ENCODE results near the gene KIRREL3.

KIRREL3 gene

DNA sequence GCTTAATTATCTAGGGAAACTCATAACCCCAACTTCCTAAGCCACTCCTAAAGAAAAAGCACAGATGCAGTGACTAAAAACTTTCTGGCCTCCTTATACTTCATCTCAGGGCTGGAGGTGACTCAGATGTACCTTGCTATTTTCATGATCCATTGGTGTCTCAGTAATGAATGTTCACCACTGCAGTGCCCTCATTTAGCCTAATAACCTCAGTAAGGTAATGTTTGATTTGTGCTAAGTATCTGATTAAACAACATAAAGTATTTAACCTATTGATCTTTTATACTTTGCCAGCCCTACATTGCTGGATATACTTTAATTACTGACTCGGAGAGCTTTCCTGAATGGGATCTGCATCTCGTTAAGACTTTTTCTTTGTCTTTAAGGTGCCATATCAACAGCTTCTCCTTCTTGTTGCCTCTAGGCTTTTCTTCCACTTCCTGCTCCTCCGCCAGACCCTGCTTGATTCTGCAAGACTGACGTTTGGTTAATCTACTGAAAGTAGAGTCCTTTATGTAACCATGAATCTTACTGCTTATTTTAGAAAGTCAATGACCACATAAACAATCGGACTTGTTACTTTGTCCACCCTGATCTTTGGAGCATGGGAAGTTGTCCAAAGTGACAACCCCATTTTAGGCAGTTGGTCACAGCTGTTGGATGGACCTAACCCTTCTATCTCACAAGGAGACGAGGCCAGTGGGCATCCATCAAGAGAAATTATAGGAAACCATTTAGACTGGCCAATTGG, 342.1 kb downstream of the KIRREL3 start:
- no peak for DNase-seq

DNA sequence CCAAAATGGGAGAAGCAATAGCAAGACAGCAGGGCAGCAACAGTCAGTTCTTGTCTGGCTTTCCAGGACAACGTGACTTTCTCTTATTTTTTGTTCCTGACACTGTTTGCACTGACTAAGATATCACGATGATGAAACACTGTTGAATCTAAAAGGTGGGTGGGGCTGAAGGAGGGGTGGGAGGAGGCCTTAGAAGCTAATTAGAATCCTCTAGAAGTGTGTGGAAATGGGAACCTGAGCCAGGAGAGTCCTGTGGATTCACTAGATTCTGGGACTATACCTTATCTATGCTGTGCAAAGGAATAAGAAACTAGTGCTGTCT, 344.8 kb downstream of the KIRREL3 start:
- DNase-seq, result no peak

DNA sequence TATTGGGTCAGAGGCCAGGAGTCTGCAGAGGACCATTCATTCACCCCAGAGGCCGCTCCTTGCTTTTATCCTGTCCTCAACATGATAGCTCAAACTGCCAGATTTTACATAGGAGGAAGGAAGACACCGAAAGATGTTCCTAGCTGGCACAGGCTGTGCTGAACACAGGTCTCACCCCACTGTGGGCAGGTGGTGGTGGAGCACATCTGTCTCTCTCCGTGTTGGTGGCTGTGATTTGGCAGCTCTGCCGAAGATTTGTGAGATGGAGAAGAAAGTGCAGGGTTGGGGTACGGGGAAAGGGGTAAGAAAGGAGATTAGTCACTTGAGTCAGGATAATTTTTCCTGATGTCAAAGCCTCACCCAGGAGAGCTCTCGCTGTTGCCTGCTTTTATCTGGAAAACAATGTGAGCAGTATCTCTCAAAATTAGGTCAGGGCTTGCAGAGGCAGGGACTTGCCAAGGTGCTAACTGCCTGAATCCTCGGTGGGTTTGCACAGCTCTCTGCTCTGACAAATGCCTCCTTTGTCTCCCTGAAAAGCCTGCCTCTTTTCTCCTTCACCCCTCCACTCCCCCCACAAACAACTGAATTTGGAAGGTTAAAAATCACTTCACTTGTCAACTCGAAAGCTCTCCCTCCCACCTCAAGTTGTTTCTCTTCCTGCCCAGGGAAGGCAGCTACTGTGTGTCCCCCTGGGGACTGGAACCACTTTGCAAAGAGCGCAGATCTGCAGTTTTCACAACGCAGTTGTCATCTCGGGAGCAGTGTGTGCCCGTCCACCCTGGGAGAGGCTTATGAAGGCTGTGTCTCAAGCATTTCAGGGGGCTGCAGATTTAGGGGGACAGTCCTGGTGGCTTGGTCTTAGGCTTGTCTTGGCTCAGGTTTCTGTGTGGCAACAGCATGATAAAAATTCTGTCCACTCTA, 345.4 kb downstream of the KIRREL3 start:
- DNase-seq, result no peak

DNA sequence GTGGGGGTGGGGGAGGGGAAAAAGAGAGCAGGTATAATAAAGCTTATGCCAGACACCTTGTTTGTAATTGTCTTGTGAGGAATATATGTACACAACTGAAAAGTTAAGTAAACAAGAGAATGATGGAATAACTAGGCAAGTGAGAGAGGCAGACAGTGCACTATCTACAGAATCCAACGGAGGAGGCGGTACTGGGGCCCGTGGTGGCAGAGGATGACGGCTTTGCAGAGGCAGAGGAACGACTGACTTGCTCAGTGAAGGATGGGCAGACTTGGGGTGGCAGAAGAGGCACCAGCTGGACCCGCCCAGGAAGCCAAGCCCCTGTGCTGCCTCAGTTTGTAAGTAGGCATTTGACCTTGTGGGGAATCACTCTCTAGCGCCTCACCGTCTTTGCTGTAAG, 347.5 kb downstream of the KIRREL3 start:
- DNase-seq, result no peak

DNA sequence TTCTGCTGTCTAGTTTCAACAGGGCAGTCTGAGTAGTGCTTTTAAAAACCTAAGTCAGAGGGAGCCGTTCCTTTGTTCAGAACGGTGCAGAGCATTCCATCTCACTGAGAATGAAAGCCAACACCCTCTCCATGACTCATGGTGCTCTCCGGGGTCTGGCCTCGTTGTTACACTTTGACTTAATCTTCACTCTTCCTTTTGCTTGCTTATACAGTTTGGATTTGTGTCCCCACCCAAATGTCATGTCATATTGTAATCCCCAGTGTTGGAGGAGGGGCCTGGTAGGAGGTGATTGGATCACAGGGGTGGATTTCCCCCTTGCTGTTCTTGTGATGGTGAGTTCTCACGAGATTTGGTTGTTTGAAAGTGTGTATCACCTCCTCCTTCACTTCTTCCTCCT, 352.8 kb downstream of the KIRREL3 start:
- no peak for DNase-seq

DNA sequence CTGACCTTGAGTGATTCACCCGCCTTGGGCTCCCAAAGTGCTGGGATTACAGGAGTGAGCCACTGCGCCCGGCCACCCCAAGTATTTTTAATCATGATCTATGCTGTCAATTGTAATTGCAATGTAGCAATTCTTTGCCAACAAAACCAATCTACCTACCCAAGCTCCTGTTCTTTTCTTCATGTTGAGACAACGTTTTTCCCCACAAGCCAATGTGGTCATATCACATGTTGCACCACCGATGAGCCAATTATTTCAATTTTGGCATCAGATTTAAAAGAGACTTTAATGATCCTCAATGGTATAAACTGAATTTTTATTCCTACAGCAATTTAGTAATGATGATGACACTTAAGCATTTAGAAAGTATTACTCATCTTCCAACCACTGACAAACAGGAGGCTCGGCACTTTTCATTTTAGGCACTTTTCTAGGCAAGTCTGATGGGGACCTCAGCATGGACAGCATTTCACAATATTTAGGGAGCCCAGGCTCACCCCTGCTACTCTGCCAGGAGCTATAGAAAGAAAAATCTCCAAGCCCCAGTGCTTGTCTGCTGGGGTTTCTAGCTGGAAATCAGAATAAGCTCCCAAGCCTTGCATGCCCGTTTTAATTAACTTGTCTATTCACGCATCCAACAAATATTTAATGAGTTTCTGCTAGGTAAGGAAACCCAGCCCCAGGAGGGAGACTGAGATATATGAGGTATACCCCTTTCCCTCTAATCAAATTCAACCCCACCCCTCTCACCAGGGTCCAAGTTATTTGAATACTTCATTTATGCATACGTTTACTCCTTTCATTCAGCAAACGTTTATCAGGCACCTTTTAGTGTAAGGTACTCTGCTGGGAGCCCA, 353.6 kb downstream of the KIRREL3 start:
- no peak for DNase-seq

DNA sequence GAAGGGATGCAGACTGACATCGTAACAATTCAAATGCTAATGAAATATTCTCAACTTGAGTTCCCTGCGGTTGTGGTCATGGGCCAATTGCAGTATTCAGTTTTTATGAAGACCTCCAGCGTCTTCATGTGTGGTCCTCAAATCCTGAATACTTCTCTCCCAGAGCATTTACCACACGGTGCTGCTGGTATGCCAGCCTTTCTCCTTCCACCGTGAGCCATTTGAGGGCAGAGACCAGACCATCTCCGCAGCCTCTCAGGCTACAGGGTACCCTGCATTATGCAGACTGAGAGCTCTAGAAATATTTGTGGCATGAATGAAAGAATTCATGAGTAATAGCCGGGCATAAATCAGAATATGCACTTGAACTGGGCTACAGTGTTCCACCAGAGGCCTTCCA, 355.4 kb downstream of the KIRREL3 start:
- no peak for DNase-seq

DNA sequence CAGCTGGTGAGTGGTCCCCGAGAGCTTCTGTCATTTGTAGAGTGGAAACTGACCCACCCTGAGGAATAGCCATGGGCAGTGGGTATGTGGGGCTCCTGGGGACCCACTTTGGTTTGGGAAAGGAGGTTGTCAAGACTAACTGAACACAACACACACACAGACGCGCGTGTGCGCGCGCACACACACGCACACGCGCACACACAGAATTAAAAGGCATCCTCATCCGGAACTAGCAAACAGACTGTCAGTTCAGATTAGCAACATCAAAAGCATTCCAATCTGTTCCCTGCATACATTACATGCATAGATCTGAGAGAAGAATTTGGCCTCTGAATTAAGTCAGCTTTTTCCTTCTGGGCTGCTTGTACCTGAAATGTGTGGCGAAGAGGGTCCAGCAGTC, 360.4 kb downstream of the KIRREL3 start:
- DNase-seq, result no peak

DNA sequence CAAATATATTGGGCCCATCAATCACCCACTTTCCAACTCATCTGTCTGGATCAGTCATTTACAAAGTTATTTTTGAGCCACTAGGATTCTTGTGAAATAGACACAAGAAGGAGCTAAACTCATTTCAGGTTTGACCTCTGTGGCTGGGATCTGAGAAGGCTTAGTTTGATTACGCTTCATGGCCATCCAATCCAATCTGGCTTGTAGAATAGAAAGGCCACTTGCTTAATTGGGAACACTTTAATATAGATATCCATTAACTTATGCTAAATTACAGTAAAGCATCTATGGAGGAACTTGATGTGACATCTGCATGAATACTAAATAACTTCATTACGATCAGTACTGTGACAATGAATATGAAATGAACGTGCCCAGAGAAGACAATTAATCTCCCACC, 360.9 kb downstream of the KIRREL3 start:
- no peak for DNase-seq

DNA sequence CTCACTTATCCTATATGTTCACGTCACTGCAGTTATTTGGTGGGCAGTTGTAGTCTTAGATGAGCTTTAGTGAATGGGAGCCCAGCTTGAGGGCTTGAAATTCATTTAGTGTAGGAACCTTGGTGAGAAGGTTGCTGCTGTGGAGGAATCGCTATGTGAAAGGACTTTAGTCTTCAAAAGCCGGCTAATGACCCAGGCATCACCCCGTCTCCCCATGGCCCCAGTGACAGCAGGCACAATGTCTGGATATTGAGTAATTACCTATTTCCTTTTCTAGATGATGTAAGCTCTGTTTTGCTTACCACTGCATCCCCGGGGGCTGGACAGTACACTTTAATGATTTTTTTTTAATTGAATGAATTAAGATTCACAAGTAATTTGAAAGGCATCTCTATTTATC, 361.9 kb downstream of the KIRREL3 start:
- no peak for DNase-seq

DNA sequence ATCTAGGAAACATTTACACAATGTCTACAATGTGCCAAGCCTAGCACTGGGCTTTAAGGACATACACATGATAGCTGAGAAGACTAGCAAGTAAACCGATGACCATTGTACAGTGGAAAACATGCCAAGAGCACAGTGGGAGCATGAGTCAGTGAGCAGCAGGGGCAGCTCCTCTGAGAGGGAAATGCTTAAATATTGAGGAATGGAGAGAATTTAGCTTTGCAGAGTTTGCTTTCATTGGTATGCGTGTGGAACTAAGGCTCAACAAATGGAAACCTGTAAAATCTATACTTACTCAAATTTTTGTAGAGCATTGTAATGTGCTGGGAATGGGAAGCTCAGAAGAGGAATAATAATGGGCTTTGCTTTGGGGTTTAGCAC, 362.8 kb downstream of the KIRREL3 start:
- no peak for DNase-seq

DNA sequence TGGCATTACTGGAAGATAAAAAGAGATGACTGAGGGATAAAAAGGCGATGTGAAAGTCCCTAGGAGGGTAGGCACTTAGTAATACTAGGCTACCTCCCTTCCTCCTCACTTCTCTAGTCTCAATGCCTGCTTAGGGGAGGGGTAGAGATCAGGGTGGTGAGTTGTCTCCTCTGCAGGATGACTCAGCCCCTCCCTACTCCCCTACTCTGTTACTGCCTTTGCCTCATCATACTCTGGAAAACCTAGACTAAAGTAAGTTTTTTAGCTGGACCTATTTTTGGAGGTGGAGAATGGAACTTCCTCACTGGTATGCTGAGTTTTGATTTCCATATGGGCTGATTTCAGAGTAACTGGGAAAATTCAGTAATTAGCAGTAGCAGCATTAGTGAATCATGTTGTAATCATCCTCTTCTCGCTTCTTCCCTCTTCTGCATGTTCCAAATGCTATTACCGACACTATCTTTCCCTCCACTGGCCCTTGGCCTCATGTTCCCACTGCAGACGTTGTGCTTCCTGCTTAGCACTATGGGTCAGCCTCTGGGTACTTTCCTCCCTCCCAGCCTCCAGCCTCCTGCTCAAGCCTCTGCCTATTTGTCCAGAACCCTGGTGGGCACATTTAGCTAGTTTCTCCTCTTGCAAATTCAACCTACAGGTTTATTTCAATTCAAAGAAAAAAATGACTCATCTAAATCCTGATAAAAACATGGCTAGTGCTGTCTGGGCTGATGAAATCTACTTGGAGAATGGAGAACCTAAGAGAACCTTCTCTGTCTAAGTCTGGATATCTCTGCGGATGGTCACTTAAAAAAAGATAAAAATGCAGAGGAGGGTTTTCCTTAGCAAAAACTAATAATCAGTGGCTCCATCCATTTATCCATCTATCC, 363.4 kb downstream of the KIRREL3 start:
- DNase-seq, result no peak

DNA sequence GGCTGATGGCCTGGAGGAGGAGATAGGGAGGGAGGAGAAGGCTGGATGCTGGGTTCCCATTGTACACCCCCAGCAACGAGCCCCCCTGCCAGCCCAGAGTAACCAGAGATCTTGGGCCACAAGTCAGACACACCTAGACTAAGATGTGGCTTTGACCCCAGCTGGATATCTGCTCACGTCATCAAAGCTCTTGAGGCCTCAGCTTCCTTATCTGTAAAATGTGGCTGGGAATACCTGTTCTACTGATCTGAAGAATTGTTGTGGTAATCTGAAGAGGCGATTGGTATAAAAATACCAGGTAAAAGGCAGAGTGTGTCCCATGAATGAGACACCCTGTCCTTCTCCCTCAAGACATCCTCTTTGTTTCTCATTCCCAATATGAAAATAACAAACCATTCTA, 365.1 kb downstream of the KIRREL3 start:
- DNase-seq, result no peak

DNA sequence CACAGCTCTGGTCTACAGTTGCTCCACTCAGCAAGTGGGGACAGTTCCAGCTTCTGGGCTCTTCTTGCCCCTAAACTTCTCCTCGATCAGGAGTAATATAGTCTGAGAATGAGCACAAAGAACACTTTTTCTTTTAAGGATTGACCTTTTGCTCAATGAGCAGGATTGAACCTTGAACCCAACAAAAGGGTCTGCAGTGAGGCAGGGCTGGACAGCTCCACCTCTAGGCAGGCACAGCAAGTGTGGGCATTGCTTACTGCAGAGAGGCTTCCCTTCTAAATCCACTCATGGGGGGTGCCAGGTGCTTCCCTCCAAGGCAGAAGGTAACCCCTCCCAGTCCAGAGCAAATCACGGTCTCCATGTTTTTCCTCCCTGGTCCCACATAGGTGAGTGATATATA, 365.6 kb downstream of the KIRREL3 start:
- DNase-seq, result no peak

DNA sequence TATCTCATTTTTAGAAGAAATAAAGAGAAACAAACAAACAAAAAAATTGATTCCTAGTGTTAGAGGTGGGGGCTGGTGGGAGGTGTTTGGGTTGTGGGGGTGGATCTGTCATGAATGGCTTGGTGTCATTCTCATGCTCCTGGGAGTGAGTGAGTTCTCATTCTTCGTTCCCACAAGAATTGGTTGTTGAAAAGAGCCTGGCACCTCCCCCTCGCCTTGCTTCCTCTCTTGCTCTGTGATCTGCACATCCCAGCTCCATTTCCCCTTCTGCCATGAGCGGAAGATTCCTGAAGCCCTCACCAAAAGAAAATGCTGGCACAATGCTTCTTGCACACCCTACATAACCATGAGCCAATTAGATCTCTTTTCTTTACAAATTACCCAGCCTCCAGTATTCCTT, 367.2 kb downstream of the KIRREL3 start:
- no peak for DNase-seq

DNA sequence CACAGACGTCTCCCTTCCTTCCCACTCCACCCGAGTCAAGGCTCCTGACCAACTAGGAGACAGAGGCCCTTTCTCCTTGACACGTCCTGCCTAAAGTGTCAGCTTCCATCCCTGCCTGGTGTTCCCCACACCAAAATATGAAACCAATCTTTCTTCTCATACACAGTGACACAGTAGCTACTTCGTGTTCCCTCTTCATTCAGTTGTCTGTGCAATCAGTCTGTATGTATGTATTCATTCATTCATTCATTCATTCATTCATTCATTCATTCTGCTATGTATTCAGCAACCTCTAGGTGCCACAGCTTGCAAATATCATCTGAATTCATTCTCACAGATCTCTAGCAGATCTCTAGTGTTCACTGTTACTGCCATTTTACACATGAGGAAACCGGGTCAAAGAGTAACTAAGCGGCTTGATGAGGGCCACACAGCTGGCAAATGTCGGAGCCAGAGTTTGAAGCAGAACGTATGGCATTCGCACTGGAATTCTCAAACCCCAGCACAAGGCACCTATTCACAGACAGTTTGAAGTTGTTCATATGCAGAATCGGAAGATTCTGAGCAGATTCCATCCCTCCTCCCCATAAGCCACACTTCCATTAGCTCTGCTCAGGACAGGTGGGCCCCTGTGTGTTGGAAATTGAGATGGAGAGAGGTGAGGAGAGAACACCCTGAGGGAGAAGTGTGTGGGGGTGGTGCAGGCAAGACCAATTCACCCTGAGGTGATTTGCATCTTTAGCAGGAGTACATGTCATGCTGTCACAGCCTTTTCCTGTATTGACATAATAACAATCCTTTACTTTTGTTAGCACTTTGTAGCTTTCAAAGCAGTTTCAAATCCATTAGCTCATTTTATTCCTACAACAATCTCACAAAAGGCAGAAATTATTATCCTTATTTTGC, 369.4 kb downstream of the KIRREL3 start:
- no peak for DNase-seq

DNA sequence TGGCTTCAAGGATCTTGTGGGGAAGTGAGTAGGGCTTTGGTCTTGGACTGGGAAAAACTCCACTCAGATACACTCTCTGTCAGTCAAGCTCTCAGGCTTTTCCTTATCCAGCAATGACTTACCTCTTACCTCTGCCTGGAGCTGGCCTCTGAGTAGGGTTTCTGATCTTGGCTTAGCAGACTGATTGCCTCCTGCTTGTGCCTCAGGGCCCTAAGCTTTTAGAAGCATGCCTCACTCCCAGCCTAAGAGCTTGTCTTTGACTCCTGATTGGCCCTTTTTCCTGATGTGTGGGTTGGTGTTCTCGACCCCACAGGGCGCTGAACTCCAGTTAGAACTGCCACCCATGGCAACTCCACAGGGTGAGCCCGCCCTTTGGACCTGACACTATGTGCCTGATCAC, 370.1 kb downstream of the KIRREL3 start:
- DNase-seq, result no peak

DNA sequence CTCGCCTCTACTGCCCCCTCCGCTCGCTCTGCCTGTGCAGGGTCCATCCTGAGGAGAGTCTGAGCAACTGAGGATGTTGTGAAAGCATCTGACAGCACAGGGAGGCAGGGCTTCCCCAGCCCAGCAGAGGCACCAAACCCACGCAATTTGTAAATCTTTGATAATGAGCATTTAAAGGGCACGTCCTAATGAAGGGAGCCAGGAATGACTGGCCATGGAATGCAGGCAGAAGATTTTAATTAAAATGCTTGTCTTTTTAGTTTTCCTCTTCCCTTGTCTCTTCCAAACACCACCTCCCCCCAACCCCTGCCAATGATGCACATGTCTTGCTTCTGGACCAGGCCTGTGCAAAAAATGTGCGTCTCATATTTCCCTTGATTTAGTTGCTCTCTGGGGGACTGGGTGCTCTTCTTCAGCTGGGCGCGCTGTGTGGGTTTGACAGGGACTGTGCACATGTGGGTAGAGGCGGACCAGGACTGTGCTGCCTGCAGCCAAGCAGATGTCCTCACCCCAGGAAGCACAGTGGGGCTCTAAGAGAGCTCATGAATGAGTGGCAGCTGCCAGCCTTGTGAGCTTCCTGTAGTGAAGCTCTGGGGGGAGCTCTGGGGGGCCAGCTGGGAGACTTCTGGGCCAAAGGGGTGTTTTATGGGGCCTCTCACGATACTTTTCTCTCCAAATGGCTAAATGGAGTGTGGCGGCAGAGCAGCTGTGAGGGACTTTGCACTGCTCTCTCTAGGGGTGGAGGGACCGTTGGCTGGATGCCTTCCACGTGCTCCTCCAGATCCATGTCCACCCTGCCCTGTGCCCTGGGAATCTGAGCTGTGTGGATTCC, 371.6 kb downstream of the KIRREL3 start:
- no peak for DNase-seq

DNA sequence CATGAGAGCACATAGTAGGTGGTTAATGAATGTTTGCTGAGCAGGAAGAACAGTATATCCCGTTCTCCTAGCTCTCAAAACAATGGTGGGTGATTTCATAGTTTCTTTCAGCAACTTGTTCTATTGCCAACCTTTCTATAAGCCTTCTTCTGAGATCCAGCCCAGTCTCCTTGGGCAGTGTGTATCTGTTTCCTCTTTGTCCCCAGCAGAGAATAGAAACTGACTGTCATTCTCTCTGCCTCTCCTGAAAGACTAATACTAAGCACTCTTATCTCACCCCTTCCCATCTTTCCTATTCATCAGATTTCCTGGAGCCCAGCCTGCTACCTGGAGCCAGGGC, 372.1 kb downstream of the KIRREL3 start:
- no peak for DNase-seq

DNA sequence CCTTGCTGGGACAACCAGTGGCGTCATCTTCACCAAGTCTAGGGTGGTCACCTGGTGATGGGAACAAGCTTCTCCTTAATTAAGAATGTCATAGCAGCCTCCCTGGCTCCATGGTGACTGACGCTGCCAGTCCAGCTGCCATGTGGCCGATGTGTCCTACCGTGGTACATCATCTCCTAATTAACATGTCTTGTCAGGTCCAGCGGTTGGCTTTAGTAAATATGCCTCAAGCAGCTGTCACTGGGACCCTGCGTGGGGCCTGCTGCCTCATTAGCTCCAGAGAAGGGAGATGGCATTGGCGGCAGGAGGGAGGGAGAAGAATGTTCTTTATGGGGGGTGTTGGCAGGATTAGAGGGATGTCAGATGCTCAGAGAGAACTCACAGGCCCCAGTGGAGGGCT, 373.1 kb downstream of the KIRREL3 start:
- DNase-seq, result no peak

DNA sequence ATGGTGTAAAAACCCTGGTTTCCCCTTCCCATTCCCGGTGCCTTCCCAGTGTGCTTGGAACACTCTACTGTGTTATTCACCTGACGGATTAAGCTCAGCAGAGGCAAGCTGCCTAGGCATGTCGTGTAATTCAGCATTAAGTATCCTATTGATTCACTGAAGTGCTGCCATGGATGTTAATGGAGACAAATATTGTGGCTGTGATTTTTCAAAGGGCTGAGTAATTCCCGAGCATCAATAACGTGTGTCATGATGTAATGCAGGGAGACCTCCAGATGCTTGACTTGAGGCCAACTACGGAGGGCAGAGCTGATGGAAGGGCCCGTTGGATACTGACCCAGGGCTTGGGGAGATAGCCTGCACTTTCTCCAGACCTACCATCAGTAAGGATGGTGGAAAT, 376.1 kb downstream of the KIRREL3 start:
- no peak for DNase-seq

Measured in activated CD4-positive, alpha-beta T cell treated with anti-CD3 and anti-CD28 coated beads, Interleukin-2, amount 50 U/mL, for 16 hours (primary cell).